MM.1S (cell line): ENCODE measurements around the gene RAB24.

Experiments
- CTCF ChIP-seq: fragments of 300-600 bp; sonication (generic); IDR thresholded peaks from 2 replicates; pipeline ENCODE4 v1.5.1; 2016; ENCODE audit warnings: antibody characterized with exemption, low read length, mixed read lengths
- EZH2 ChIP-seq: fragments of 300-600 bp; sonication (generic); optimal IDR thresholded peaks from 2 replicates; pipeline ENCODE3; 2017; ENCODE audit warnings: low read depth, mild to moderate bottlenecking, antibody characterized with exemption, low read length, mixed read lengths

GRCh38 chr5:177351392-177352329 lies 48.1 kb upstream of the RAB24 start, which contains the start of gene LMAN2:
- no peak for TF ChIP-seq EZH2
- TF ChIP-seq CTCF, result no peak
